ENCODE data around the gene RALGAPA2. TPM values are rescaled to one million over a fixed set of nuclear protein-coding genes. Genes with fewer than 3 reads are reported as not detected.

Gene RALGAPA2
- total and polyA plus RNA-seq, 2 experiments from 2014 or later, result 13.1 to 43.4 TPM

DNA sequence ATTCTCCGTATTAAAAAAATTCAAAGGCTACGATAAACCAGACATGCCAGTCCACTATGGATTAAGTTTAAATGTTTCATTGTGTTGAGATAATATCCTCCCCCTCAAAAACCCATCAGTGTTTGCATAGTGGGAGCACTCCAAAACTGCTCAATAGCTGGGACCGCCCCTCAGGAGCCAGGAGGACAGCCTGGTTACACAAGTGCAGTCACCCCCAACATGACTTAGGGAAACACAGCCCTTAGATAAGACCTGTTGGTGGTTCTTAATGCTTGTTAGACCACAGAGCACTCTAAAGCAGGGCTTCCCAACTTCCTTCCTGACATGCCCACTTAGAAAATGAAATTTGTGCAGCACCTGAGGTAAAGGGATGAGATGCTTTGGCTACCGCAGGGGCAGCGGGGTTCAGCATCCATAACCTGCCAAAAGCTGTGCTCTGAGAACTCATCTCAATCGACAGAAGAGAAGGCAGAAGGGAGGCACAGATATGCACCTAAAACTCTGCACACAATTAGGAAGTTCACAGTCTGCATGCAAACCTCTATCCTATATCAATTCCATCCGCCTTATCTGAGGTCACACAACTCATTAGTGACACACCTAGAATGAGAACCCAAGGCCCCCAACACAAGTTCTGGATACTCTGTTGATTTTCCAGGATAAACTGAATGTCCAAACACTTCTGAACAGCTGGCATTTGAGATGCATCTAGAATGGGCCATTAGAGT, 74.3 kb downstream of the RALGAPA2 start:
- H3K27me3 Mint-ChIP-seq (ENCODE audit: insufficient read depth, low read depth, poor library complexity), result peaks cover 3% of the 10 kb centered on the region
- H3K4me1 Mint-ChIP-seq, result peaks cover 7% of the 10 kb centered on the region; the same call in 2 of the 3 replicates
- H3K36me3 ChIP-seq (ENCODE audit: insufficient read depth), result no peaks in the 10 kb centered on the region
- no peak overlapping the region for H3K27ac Mint-ChIP-seq
- H3K9me3 Mint-ChIP-seq, result no peaks in the 10 kb centered on the region
- H3K4me3 ChIP-seq, result no peak overlapping the region
- no peak overlapping the region for H3K4me2 ChIP-seq
- no peaks in the 10 kb centered on the region; the same call in 1 of the 2 replicates for H3K9me2 ChIP-seq (ENCODE audit: insufficient read depth)
- peaks cover 9% of the 10 kb centered on the region for H3K4me1 ChIP-seq (ENCODE audit: insufficient read depth)
- no peak overlapping the region for H3K27ac ChIP-seq (ENCODE audit: low read depth)
- TF ChIP-seq, protein P1, sequence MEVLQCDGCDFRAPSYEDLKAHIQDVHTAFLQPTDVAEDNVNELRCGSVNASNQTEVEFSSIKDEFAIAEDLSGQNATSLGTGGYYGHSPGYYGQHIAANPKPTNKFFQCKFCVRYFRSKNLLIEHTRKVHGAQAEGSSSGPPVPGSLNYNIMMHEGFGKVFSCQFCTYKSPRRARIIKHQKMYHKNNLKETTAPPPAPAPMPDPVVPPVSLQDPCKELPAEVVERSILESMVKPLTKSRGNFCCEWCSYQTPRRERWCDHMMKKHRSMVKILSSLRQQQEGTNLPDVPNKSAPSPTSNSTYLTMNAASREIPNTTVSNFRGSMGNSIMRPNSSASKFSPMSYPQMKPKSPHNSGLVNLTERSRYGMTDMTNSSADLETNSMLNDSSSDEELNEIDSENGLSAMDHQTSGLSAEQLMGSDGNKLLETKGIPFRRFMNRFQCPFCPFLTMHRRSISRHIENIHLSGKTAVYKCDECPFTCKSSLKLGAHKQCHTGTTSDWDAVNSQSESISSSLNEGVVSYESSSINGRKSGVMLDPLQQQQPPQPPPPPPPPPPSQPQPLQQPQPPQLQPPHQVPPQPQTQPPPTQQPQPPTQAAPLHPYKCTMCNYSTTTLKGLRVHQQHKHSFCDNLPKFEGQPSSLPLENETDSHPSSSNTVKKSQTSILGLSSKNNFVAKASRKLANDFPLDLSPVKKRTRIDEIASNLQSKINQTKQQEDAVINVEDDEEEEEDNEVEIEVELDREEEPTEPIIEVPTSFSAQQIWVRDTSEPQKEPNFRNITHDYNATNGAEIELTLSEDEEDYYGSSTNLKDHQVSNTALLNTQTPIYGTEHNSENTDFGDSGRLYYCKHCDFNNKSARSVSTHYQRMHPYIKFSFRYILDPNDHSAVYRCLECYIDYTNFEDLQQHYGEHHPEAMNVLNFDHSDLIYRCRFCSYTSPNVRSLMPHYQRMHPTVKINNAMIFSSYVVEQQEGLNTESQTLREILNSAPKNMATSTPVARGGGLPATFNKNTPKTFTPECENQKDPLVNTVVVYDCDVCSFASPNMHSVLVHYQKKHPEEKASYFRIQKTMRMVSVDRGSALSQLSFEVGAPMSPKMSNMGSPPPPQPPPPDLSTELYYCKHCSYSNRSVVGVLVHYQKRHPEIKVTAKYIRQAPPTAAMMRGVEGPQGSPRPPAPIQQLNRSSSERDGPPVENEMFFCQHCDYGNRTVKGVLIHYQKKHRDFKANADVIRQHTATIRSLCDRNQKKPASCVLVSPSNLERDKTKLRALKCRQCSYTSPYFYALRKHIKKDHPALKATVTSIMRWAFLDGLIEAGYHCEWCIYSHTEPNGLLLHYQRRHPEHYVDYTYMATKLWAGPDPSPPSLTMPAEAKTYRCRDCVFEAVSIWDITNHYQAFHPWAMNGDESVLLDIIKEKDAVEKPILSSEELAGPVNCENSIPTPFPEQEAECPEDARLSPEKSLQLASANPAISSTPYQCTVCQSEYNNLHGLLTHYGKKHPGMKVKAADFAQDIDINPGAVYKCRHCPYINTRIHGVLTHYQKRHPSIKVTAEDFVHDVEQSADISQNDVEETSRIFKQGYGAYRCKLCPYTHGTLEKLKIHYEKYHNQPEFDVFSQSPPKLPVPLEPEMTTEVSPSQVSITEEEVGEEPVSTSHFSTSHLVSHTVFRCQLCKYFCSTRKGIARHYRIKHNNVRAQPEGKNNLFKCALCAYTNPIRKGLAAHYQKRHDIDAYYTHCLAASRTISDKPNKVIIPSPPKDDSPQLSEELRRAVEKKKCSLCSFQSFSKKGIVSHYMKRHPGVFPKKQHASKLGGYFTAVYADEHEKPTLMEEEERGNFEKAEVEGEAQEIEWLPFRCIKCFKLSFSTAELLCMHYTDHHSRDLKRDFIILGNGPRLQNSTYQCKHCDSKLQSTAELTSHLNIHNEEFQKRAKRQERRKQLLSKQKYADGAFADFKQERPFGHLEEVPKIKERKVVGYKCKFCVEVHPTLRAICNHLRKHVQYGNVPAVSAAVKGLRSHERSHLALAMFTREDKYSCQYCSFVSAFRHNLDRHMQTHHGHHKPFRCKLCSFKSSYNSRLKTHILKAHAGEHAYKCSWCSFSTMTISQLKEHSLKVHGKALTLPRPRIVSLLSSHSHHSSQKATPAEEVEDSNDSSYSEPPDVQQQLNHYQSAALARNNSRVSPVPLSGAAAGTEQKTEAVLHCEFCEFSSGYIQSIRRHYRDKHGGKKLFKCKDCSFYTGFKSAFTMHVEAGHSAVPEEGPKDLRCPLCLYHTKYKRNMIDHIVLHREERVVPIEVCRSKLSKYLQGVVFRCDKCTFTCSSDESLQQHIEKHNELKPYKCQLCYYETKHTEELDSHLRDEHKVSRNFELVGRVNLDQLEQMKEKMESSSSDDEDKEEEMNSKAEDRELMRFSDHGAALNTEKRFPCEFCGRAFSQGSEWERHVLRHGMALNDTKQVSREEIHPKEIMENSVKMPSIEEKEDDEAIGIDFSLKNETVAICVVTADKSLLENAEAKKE (CRISPR knock-in tag; IDR thresholded peaks at IDR 0.05), result no peak
- TF ChIP-seq NANOG (IDR thresholded peaks at IDR 0.05; ENCODE audit: borderline replicate concordance) (no peak), JUNB (IDR thresholded peaks at IDR 0.05; ENCODE audit: unreplicated experiment) (no peak), STAT1 (IDR thresholded peaks at IDR 0.05; ENCODE audit: unreplicated experiment) (no peak), ZNF331 (CRISPR knock-in tag; IDR thresholded peaks at IDR 0.05; ENCODE audit: low read depth) (no peak), POLR2AphosphoS5 (IDR thresholded peaks at IDR 0.05; ENCODE audit: low read depth) (no peak), ZNF114 (CRISPR knock-in tag; IDR thresholded peaks at IDR 0.05) (no peak), CREB1 (CRISPR knock-in tag; IDR thresholded peaks at IDR 0.05; ENCODE audit: low read depth) (no peak), EZH2phosphoT487 (IDR thresholded peaks at IDR 0.05; ENCODE audit: unreplicated experiment) (no peak), EZH2 (IDR thresholded peaks at IDR 0.05; ENCODE audit: low read depth, unreplicated experiment) (no peak)
- TF ChIP-seq, protein P2, sequence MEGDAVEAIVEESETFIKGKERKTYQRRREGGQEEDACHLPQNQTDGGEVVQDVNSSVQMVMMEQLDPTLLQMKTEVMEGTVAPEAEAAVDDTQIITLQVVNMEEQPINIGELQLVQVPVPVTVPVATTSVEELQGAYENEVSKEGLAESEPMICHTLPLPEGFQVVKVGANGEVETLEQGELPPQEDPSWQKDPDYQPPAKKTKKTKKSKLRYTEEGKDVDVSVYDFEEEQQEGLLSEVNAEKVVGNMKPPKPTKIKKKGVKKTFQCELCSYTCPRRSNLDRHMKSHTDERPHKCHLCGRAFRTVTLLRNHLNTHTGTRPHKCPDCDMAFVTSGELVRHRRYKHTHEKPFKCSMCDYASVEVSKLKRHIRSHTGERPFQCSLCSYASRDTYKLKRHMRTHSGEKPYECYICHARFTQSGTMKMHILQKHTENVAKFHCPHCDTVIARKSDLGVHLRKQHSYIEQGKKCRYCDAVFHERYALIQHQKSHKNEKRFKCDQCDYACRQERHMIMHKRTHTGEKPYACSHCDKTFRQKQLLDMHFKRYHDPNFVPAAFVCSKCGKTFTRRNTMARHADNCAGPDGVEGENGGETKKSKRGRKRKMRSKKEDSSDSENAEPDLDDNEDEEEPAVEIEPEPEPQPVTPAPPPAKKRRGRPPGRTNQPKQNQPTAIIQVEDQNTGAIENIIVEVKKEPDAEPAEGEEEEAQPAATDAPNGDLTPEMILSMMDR (conservative IDR thresholded peaks at IDR 0.05; ENCODE audit: low read depth in 2 of 2), result no peak
- TF ChIP-seq, protein P3, sequence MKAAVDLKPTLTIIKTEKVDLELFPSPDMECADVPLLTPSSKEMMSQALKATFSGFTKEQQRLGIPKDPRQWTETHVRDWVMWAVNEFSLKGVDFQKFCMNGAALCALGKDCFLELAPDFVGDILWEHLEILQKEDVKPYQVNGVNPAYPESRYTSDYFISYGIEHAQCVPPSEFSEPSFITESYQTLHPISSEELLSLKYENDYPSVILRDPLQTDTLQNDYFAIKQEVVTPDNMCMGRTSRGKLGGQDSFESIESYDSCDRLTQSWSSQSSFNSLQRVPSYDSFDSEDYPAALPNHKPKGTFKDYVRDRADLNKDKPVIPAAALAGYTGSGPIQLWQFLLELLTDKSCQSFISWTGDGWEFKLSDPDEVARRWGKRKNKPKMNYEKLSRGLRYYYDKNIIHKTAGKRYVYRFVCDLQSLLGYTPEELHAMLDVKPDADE (IDR thresholded peaks at IDR 0.05), result no peak
- TF ChIP-seq, protein P4, sequence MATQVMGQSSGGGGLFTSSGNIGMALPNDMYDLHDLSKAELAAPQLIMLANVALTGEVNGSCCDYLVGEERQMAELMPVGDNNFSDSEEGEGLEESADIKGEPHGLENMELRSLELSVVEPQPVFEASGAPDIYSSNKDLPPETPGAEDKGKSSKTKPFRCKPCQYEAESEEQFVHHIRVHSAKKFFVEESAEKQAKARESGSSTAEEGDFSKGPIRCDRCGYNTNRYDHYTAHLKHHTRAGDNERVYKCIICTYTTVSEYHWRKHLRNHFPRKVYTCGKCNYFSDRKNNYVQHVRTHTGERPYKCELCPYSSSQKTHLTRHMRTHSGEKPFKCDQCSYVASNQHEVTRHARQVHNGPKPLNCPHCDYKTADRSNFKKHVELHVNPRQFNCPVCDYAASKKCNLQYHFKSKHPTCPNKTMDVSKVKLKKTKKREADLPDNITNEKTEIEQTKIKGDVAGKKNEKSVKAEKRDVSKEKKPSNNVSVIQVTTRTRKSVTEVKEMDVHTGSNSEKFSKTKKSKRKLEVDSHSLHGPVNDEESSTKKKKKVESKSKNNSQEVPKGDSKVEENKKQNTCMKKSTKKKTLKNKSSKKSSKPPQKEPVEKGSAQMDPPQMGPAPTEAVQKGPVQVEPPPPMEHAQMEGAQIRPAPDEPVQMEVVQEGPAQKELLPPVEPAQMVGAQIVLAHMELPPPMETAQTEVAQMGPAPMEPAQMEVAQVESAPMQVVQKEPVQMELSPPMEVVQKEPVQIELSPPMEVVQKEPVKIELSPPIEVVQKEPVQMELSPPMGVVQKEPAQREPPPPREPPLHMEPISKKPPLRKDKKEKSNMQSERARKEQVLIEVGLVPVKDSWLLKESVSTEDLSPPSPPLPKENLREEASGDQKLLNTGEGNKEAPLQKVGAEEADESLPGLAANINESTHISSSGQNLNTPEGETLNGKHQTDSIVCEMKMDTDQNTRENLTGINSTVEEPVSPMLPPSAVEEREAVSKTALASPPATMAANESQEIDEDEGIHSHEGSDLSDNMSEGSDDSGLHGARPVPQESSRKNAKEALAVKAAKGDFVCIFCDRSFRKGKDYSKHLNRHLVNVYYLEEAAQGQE (IDR thresholded peaks at IDR 0.05; ENCODE audit: unreplicated experiment), result no peak
- no peak for DNase-seq (ENCODE audit: low spot score)
- H3K36me3 Mint-ChIP-seq (ENCODE audit: low read depth), result peaks cover 21% of the 10 kb centered on the region; the same call in 2 of the 3 replicates
- no peak for ATAC-seq
- H3K4me3 Mint-ChIP-seq, result no peak overlapping the region
- H4K20me1 ChIP-seq (replicated peaks; ENCODE audit: insufficient read depth), result no peaks in the 10 kb centered on the region
- H2AFZ ChIP-seq, result no peak overlapping the region
- no peaks in the 10 kb centered on the region for H3K27me3 ChIP-seq (ENCODE audit: insufficient read depth)
- no peaks in the 10 kb centered on the region for H3F3A ChIP-seq (replicated peaks; ENCODE audit: low read depth)
- no peaks in the 10 kb centered on the region for H3K79me2 ChIP-seq (replicated peaks; ENCODE audit: insufficient read depth)
